C4-2B (cell line): ENCODE measurements around the gene APP.

ENCODE experiments used
- CTCF ChIP-seq: fragments of 450-650 bp; conservative IDR thresholded peaks from 2 replicates; pipeline ENCODE4 v1.5.1; 2017; ENCODE audit warnings: mild to moderate bottlenecking
- ZFX ChIP-seq: fragments of 450-650 bp; IDR thresholded peaks from 2 replicates; pipeline ENCODE4 v1.6.1; 2017

- TF ChIP-seq CTCF: no peak
- no peak for TF ChIP-seq ZFX
Measured at GRCh38 chr21:25977068-25977611, 193.4 kb downstream of the APP start.
